ENCODE data around the gene OR9A2.

- no peak for TF ChIP-seq CTCF (IDR thresholded peaks at IDR 0.05)
- TF ChIP-seq POLR2A (IDR thresholded peaks at IDR 0.05; ENCODE audit: low read depth) = no peak
- no peak for TF ChIP-seq EP300 (IDR thresholded peaks at IDR 0.05)
- no peak for TF ChIP-seq POLR2AphosphoS5 (IDR thresholded peaks at IDR 0.05)
These were observed 21.2 kb downstream of the OR9A2 start for GRCh38 chr7:143005632-143006260.

All from esophagus muscularis mucosa (tissue), 4 donors.